ENCODE data around the gene SLC41A3. TPM values are rescaled to one million over a fixed set of nuclear protein-coding genes. Genes with fewer than 3 reads are reported as not detected.
"Not testable (repeated sequence)": the region's sequence is repeated elsewhere in the genome, so short reads cannot be mapped to it uniquely, and the experiment has no call there.

Gene SLC41A3
- total RNA-seq, 1 donor from 2014 or later = 56.0 TPM

DNA sequence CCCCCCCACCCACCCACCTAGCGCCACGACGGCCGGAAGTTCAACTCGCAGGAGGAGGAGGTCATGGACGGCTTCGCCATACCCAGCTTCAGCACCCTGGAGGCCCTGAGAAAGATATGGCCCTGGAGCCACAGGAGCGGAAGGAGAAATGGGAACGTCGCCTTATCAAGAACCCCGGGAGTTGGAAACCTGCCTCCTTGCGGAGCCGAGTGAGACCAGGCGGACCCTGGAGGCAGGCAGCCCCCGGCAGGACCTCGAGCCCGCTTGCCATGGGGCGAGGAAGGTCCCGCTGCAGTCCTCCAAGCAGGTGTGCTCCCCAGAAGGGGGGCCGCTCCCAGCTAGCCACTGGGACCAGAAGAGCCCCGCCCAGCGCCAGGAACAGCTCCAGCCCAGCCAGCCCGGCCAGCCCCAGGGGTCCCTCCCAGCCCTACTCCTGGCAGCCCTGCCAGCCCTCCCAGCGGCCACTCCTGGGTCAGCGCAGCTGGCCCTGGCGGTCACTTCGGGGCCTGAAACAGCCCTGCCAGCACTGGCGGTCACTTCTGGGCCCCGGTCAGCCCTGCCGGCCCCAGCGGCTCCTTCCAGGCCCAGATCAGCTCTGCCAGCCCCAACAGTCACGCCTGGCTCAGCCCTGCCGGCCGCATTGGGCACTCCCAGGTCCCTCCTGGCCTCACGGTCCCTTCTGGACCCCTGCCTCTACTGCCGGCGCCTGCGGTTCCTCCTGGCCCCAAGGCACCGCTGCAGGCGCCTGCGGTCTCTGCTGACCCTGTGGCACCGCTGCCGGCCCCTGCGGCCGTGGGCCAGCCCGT lies 125.2 kb downstream of the SLC41A3 start:
- DNase-seq (ENCODE audit: low read depth in 2 of 2) = no peak

DNA sequence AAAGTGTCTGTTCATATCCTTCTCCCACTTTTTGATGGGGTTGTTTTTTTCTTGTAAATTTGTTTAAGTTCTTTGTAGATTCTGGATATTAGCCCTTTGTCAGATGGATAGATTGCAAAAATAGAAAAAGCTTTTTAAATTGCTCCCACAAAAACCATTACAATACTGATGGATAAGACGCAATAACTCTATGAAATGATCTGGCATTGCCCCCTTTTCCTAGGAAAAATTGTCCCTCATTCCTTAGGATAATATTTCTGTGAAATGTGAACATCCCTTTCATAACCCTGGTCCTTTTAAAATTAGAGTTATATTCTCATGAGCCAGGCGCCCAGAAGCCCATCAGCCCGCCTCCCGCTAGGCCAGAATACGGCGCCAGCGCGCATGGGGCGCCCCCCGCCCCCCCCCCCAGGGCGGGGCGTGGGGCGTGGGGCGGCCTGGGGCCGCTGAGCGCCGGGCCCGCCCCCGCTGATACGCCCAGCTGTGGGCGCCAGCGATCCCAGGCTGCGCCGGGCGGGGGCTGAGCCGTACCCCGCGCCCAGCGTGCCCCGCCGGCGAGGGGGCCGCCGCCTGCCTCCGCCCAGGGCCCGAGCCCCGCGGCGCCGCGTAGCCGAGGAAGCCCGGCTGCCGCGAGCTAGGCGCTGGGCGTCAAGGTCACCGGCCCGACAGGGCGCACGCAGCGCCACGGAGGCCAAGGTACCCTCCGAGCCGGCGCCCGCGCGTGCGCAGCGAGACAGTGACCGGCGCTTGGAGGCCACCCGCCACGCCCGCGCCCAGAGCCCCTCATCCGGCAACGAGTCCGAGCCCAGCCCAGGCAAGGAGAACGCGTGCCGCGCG lies 126.0 kb downstream of the SLC41A3 start:
- no peak for DNase-seq (ENCODE audit: low read depth in 2 of 2)

DNA sequence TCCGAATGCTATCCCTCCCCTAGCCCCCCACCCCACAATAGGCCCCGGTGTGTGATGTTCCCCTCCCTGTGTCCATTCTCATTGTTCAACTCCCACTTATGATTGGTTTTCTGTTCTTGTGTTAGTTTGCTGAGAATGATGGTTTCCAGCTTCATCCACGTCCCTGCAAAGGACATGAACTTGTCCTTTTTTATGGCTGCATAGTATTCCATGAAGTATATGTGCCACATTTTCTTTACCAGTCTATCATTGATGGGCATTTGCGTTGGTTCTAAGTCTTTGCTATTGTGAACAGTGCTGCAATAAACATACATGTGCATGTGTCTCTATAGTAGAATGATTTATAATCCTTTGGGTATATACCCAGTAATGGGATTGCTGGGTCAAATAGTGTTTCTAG lies 126.9 kb downstream of the SLC41A3 start:
- not testable (repeated sequence) for DNase-seq (ENCODE audit: low read depth in 2 of 2)

Other genes starting within 250 kb of the SLC41A3 start
- not detected in 2 replicates for gene ROPN1B, start 114.9 kb downstream of the SLC41A3 start, total RNA-seq
- gene ALDH1L1, start 96.5 kb upstream of the SLC41A3 start, total RNA-seq = not detected in 2 replicates